ENCODE data around the gene EXTL2. TPM values are rescaled to one million over a fixed set of nuclear protein-coding genes. Genes with fewer than 3 reads are reported as not detected.
"Not testable (repeated sequence)": the region's sequence is repeated elsewhere in the genome, so short reads cannot be mapped to it uniquely, and the experiment has no call there.

Gene EXTL2
- total RNA-seq, 2 donors from 2014 or later: 4.8 to 7.2 TPM

DNA sequence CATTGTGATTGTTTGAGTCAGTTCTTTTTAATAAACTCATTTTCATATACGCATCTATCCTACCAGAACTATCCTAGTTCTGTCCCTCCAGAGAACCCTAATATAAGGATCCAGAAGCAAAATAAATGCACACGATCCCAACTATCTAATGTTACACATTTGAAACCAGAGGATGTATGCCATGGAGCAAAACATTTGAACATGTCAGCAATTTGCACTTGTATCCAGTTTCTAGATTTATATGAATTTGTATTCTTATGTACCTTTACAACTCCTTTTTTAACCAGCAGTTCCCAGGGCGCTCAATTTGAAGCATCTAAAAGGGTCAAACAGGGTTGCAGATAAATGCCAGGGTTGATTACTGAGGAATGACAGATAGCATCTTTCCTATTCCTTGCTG lies 2.1 kb downstream of the EXTL2 start:
- no peaks in the 10 kb centered on the region for H3K4me1 ChIP-seq
- H3K27me3 ChIP-seq: no peaks in the 10 kb centered on the region
- H3K4me3 ChIP-seq: no peak overlapping the region
- no peak overlapping the region for H3K9ac ChIP-seq (ENCODE audit: low read depth in 2 of 2, low read length in 2 of 2)
- TF ChIP-seq, protein P1, sequence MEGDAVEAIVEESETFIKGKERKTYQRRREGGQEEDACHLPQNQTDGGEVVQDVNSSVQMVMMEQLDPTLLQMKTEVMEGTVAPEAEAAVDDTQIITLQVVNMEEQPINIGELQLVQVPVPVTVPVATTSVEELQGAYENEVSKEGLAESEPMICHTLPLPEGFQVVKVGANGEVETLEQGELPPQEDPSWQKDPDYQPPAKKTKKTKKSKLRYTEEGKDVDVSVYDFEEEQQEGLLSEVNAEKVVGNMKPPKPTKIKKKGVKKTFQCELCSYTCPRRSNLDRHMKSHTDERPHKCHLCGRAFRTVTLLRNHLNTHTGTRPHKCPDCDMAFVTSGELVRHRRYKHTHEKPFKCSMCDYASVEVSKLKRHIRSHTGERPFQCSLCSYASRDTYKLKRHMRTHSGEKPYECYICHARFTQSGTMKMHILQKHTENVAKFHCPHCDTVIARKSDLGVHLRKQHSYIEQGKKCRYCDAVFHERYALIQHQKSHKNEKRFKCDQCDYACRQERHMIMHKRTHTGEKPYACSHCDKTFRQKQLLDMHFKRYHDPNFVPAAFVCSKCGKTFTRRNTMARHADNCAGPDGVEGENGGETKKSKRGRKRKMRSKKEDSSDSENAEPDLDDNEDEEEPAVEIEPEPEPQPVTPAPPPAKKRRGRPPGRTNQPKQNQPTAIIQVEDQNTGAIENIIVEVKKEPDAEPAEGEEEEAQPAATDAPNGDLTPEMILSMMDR (IDR thresholded peaks at IDR 0.05): no peak
- H3K9me3 ChIP-seq: no peaks in the 10 kb centered on the region
- H3K36me3 ChIP-seq: no peaks in the 10 kb centered on the region
- no peak overlapping the region for H3K27ac ChIP-seq
- DNase-seq: no peak
- intact Hi-C loops (cut with DNase I): no loop called here

DNA sequence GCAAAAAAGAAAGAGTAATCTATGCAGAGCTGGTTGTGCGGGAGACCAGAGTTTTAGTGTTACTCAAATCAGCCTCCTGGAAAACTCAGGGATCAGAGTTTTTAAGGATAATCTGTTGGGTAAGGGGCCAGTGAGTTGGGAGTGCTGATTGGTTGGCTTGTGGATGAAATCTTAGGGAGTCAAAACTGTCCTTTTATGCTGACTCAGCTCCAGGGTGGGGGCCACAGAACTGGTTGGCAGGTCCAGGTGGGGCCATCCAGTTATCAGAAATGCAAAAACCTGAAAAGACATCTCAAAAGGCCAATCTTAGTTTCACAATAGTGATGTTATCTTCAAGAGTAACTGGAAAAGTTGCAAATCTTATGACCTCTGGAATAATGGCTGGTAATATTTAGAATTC lies 3.3 kb downstream of the EXTL2 start:
- no peak overlapping the region for H3K27ac ChIP-seq
- no peaks in the 10 kb centered on the region for H3K4me1 ChIP-seq
- H3K9ac ChIP-seq (ENCODE audit: low read depth in 2 of 2, low read length in 2 of 2): no peak overlapping the region
- no peak for DNase-seq
- intact Hi-C loops (cut with DNase I): no loop called here
- H3K27me3 ChIP-seq: no peaks in the 10 kb centered on the region
- no peaks in the 10 kb centered on the region for H3K36me3 ChIP-seq
- TF ChIP-seq, protein P1 (IDR thresholded peaks at IDR 0.05): no peak
- no peaks in the 10 kb centered on the region for H3K9me3 ChIP-seq
- no peak overlapping the region for H3K4me3 ChIP-seq

DNA sequence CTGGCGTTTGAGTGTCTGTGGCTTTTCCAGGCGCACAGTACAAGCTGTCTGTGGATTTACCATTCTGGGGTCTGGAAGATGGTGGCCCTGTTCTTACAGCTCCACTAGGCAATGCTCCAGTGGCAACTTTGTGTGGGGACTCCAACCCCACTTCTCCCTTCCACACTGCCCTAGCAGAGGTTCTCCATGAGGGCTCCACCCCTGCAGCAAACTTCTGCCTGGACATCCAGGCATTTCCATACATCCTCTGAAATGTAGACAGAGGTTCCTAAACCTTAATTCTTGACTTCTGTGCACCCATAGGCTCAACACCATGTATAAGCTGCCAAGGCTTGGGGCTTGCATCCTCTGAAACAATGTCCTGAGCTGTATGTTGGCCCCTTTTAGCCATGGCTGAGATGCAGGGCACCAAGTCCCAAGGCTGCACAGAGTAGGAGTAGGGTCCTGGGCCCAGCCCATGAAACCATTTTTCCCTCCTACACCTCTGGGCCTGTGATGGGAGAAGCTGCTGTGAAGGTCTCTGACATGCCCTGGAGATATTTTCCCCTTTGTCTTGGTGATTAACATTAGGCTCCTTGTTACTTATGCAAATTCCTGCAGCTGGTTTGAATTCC lies 4.7 kb downstream of the EXTL2 start:
- H3K27ac ChIP-seq; H3K4me1 ChIP-seq; intact Hi-C loops (cut with DNase I); H3K27me3 ChIP-seq; H3K9me3 ChIP-seq; DNase-seq; H3K9ac ChIP-seq (ENCODE audit: low read depth in 2 of 2, low read length in 2 of 2); H3K4me3 ChIP-seq; H3K36me3 ChIP-seq: not testable (repeated sequence)

DNA sequence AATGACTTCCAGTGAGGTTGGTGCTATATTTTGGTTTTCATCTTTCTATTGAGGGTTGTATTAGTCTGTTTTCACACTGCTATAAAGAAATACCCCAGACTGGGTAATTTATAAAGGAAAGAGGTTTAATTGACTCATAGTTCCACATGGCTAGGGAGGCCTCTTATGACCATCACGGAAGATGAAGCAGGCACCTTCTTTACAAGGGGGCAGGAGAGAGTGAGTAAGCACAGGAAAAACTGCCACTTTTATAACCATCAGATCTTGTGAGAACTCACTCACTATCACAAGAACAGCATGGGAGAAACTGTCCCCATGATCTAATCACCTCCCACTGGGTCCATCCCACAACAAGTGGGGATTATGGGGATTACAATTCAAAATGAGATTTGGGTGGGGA lies 5.6 kb downstream of the EXTL2 start:
- intact Hi-C loops (cut with DNase I); H3K4me1 ChIP-seq; H3K9ac ChIP-seq (ENCODE audit: low read depth in 2 of 2, low read length in 2 of 2); H3K27ac ChIP-seq; H3K27me3 ChIP-seq; H3K9me3 ChIP-seq; H3K36me3 ChIP-seq; DNase-seq; H3K4me3 ChIP-seq: not testable (repeated sequence)

DNA sequence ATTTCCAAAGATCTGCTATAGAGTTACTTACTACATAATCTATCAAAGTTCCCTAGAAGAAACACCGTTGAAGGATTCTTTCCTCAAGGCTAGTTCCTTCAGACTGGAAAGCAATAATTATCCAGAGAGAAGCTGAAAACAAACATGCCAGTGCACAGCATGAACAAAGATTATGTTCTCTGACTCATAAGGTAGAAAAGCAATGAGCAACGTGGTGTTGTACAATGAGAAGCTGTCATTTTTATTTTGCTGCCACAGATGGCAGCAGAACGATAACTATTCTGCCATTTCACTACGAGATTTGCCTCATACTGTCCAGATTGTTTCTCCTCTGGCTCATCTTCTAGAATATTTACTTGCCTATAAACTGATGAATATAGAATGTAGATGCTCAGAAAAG lies 10.7 kb downstream of the EXTL2 start:
- TF ChIP-seq, protein P1 (IDR thresholded peaks at IDR 0.05): no peak
- H3K9me3 ChIP-seq: no peaks in the 10 kb centered on the region
- no peaks in the 10 kb centered on the region for H3K4me1 ChIP-seq
- no peak for DNase-seq
- intact Hi-C loops (cut with DNase I): no loop called here
- no peaks in the 10 kb centered on the region for H3K27me3 ChIP-seq
- no peak overlapping the region for H3K4me3 ChIP-seq
- H3K27ac ChIP-seq: no peak overlapping the region
- no peak overlapping the region for H3K9ac ChIP-seq (ENCODE audit: low read depth in 2 of 2, low read length in 2 of 2)
- H3K36me3 ChIP-seq: no peaks in the 10 kb centered on the region

DNA sequence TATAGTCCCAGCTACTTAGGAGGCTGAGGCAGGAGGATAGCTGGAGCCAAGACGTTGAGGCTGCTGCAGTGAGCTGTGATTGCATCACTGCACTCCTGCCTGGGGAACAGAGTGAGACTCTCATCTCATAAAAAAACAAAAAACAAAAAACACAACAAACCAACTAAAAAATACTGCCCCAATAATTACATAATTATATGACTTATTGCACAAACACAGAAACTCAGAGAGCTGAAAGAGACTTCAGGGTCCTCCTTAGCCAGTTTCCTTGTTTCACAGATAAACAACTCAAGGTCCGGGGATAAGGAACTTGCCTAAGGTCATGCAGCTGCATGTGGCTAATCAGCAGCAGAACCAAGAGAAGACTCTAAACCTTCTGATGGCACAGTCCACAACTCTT lies 11.9 kb downstream of the EXTL2 start:
- Histone ChIP-seq H3K4me1 (no peaks in the 10 kb centered on the region), H3K9me3 (no peaks in the 10 kb centered on the region), H3K27ac (no peak overlapping the region), H3K9ac (ENCODE audit: low read depth in 2 of 2, low read length in 2 of 2) (no peak overlapping the region), H3K36me3 (no peaks in the 10 kb centered on the region), H3K27me3 (no peaks in the 10 kb centered on the region), H3K4me3 (no peak overlapping the region)
- TF ChIP-seq, protein P1 (IDR thresholded peaks at IDR 0.05): no peak
- intact Hi-C loops (cut with DNase I): no loop called here
- no peak for DNase-seq

Measured in colonic mucosa (tissue), 4 donors.